HG03196 (cell line): ENCODE measurements around the gene KCNQ5.

Source experiments
- ATAC-seq: cut with Tn5 transposase; IDR thresholded peaks from one replicate; pipeline ENCODE4 v1.9.1; 2021; ENCODE audit not compliant: unreplicated experiment

Gene KCNQ5

GRCh38 chr6:72675396-72675795 lies 53.5 kb downstream of the KCNQ5 start:
- no peak for ATAC-seq

GRCh38 chr6:72676995-72677394 lies 55.1 kb downstream of the KCNQ5 start:
- no peak for ATAC-seq

- ATAC-seq = no peak
Measured at GRCh38 chr6:72677740-72678139, 55.9 kb downstream of the KCNQ5 start.

GRCh38 chr6:72683797-72684196 lies 61.9 kb downstream of the KCNQ5 start:
- peak; percentile 89 for ATAC-seq

- ATAC-seq = peak; percentile 90
Measured at GRCh38 chr6:72689107-72689954, 67.5 kb downstream of the KCNQ5 start.

- no peak for ATAC-seq
Measured at GRCh38 chr6:72691249-72691648, 69.4 kb downstream of the KCNQ5 start.

GRCh38 chr6:72696055-72696454 lies 74.2 kb downstream of the KCNQ5 start:
- ATAC-seq = no peak

- no peak for ATAC-seq
Measured at GRCh38 chr6:72699159-72699558, 77.3 kb downstream of the KCNQ5 start.

GRCh38 chr6:72702421-72702820 lies 80.6 kb downstream of the KCNQ5 start:
- no peak for ATAC-seq

- no peak for ATAC-seq
Measured at GRCh38 chr6:72703093-72703492, 81.2 kb downstream of the KCNQ5 start.

GRCh38 chr6:72704979-72705378 lies 83.1 kb downstream of the KCNQ5 start:
- no peak for ATAC-seq

GRCh38 chr6:72709431-72709830 lies 87.6 kb downstream of the KCNQ5 start:
- no peak for ATAC-seq

GRCh38 chr6:72711731-72712130 lies 89.9 kb downstream of the KCNQ5 start:
- ATAC-seq = no peak

GRCh38 chr6:72712910-72713309 lies 91.0 kb downstream of the KCNQ5 start:
- no peak for ATAC-seq

- no peak for ATAC-seq
Measured at GRCh38 chr6:72715119-72715518, 93.3 kb downstream of the KCNQ5 start.

GRCh38 chr6:72716916-72717315 lies 95.1 kb downstream of the KCNQ5 start:
- no peak for ATAC-seq

- ATAC-seq = no peak
Measured at GRCh38 chr6:72720464-72720863, 98.6 kb downstream of the KCNQ5 start.

GRCh38 chr6:72721346-72721745 lies 99.5 kb downstream of the KCNQ5 start:
- ATAC-seq = no peak

- ATAC-seq = peak; percentile 84
Measured at GRCh38 chr6:72724545-72724944, 102.7 kb downstream of the KCNQ5 start.

GRCh38 chr6:72728706-72729343 lies 107.0 kb downstream of the KCNQ5 start:
- no peak for ATAC-seq

- ATAC-seq = no peak
Measured at GRCh38 chr6:72733045-72733444, 111.2 kb downstream of the KCNQ5 start.

- ATAC-seq = no peak
Measured at GRCh38 chr6:72738091-72738490, 116.2 kb downstream of the KCNQ5 start.
